ENCODE results near the gene MAGI3. TPM values are rescaled to one million over a fixed set of nuclear protein-coding genes. Genes with fewer than 3 reads are reported as not detected.

The MAGI3 gene
- total RNA-seq, 4 donors from 2014 or later = 14.4 to 28.2 (median 24.4) TPM

GRCh38 chr1:113675302-113675701 lies 285.0 kb downstream of the MAGI3 start:
- Histone ChIP-seq H3K9me3 (no peaks in the 10 kb centered on the region), H3K4me3 (no peak overlapping the region), H3K36me3 (peaks cover 0 to 33% (median 0%) of the 10 kb centered on the region in 3 donors), H3K4me1 (peaks cover 0 to 8% (median 0%) of the 10 kb centered on the region in 3 donors), H3K27me3 (no peaks in the 10 kb centered on the region), H3K27ac (no peak overlapping the region)
- DNase-seq = no peak
- intact Hi-C loops (cut with DNase I) = loop anchor here (10.0 kb wide), 1 partner anchor 531 kb away; no protein-coding TSS in a partner anchor
- WGBS, 2 donors = 75 to 78% methylated on average over 2 of the region's 2 CpGs
- no peak for TF ChIP-seq POLR2A (IDR thresholded peaks at IDR 0.05)
- no peak for TF ChIP-seq CTCF (IDR thresholded peaks at IDR 0.05)

GRCh38 chr1:113676524-113676923 lies 286.2 kb downstream of the MAGI3 start:
- TF ChIP-seq CTCF (IDR thresholded peaks at IDR 0.05) = no peak
- no peaks in the 10 kb centered on the region for H3K9me3 ChIP-seq
- H3K27me3 ChIP-seq = no peaks in the 10 kb centered on the region
- H3K4me1 ChIP-seq = peaks cover 0 to 8% (median 0%) of the 10 kb centered on the region in 3 donors
- no peak overlapping the region for H3K27ac ChIP-seq
- H3K36me3 ChIP-seq = peaks cover 0 to 34% (median 0%) of the 10 kb centered on the region in 3 donors
- no peak overlapping the region for H3K4me3 ChIP-seq
- intact Hi-C loops (cut with DNase I) = loop anchor here (10.0 kb wide), 1 partner anchor 532 kb away; no protein-coding TSS in a partner anchor
- 93 to 97% methylated on average over 5 of the region's 5 CpGs for WGBS, 2 donors
- no peak for DNase-seq

- no peak overlapping the region for H3K27ac ChIP-seq
- WGBS, 2 donors = 42 to 52% methylated on average over 7 of the region's 7 CpGs
- H3K27me3 ChIP-seq = no peaks in the 10 kb centered on the region
- no peaks in the 10 kb centered on the region for H3K9me3 ChIP-seq
- TF ChIP-seq POLR2A (IDR thresholded peaks at IDR 0.05) = no peak
- peak in 5 of 6 experiments; percentile 28 to 53 (median 48) for TF ChIP-seq CTCF (IDR thresholded peaks at IDR 0.05)
- H3K4me1 ChIP-seq = peaks cover 0 to 8% (median 0%) of the 10 kb centered on the region in 3 donors
- peaks cover 0 to 33% (median 0%) of the 10 kb centered on the region in 3 donors for H3K36me3 ChIP-seq
- DNase-seq = no peak
- H3K4me3 ChIP-seq = no peak overlapping the region
- intact Hi-C loops (cut with DNase I) = loop anchor here (10.0 kb wide), 1 partner anchor 533 kb away; no protein-coding TSS in a partner anchor
These were observed 287.2 kb downstream of the MAGI3 start for GRCh38 chr1:113677250-113678158.

- no peaks in the 10 kb centered on the region for H3K27me3 ChIP-seq
- no peak overlapping the region for H3K27ac ChIP-seq
- no peak overlapping the region for H3K4me3 ChIP-seq
- DNase-seq = no peak
- peaks cover 0 to 33% (median 0%) of the 10 kb centered on the region in 3 donors for H3K36me3 ChIP-seq
- TF ChIP-seq CTCF (IDR thresholded peaks at IDR 0.05) (no peak), POLR2A (IDR thresholded peaks at IDR 0.05) (no peak)
- peaks cover 0 to 8% (median 0%) of the 10 kb centered on the region in 3 donors for H3K4me1 ChIP-seq
- no peaks in the 10 kb centered on the region for H3K9me3 ChIP-seq
- intact Hi-C loops (cut with DNase I) = loop anchor here (10.0 kb wide), 1 partner anchor 533 kb away; no protein-coding TSS in a partner anchor
These were observed 287.8 kb downstream of the MAGI3 start for GRCh38 chr1:113678159-113678469.

- intact Hi-C loops (cut with DNase I) = no loop called here
- WGBS, 2 donors = 87 to 92% methylated on average over 7 of the region's 7 CpGs
- no peak overlapping the region for H3K4me3 ChIP-seq
- no peaks in the 10 kb centered on the region for H3K9me3 ChIP-seq
- H3K27ac ChIP-seq = no peak overlapping the region
- peaks cover 0 to 28% (median 0%) of the 10 kb centered on the region in 3 donors for H3K36me3 ChIP-seq
- no peak for TF ChIP-seq POLR2A (IDR thresholded peaks at IDR 0.05)
- no peak for TF ChIP-seq CTCF (IDR thresholded peaks at IDR 0.05)
- peaks cover 0 to 24% (median 0%) of the 10 kb centered on the region in 3 donors for H3K4me1 ChIP-seq
- H3K27me3 ChIP-seq = no peaks in the 10 kb centered on the region
- no peak for DNase-seq
These were observed 291.5 kb downstream of the MAGI3 start for GRCh38 chr1:113681596-113682337.
